Fibroblast of gingiva (primary cell): ENCODE measurements around the gene FAM83D.
A peak's percentile ranks its signal among the peaks of the same experiment; 100 is the strongest.

Experiments used
- DNase-seq: peaks from one replicate; pipeline ENCODE4 v3.0.0-alpha.2; 2011; ENCODE audit warnings: low read depth

Gene FAM83D

GRCh38 chr20:38926142-38926933, at the start of gene FAM83D:
FAM83D (plus strand) TSS chr20:38926417; CDS start chr20:38926443, 26 bp downstream.
- peak; percentile 98 for DNase-seq

- no peak for DNase-seq
These were observed 48.7 kb upstream of the FAM83D start for GRCh38 chr20:38877483-38877882.

GRCh38 chr20:38878866-38879265, 47.4 kb upstream of the FAM83D start:
- DNase-seq, result no peak

GRCh38 chr20:38880952-38881735, 45.1 kb upstream of the FAM83D start:
- DNase-seq, result no peak

- DNase-seq, result no peak
These were observed 44.3 kb upstream of the FAM83D start for GRCh38 chr20:38881806-38882440.

- no peak for DNase-seq
These were observed 43.6 kb upstream of the FAM83D start for GRCh38 chr20:38882600-38882999.

- no peak for DNase-seq
These were observed 42.9 kb upstream of the FAM83D start for GRCh38 chr20:38883081-38883980.

- DNase-seq, result no peak
These were observed 42.1 kb upstream of the FAM83D start for GRCh38 chr20:38883981-38884733.

- no peak for DNase-seq
These were observed 40.9 kb upstream of the FAM83D start for GRCh38 chr20:38885357-38885756.

- DNase-seq, result no peak
These were observed 38.0 kb upstream of the FAM83D start for GRCh38 chr20:38888059-38888831.

GRCh38 chr20:38889050-38889449, 37.2 kb upstream of the FAM83D start:
- no peak for DNase-seq

GRCh38 chr20:38889792-38890496, 36.3 kb upstream of the FAM83D start:
- no peak for DNase-seq

- DNase-seq, result no peak
These were observed 35.8 kb upstream of the FAM83D start for GRCh38 chr20:38890497-38890818.

GRCh38 chr20:38892091-38892981, 33.9 kb upstream of the FAM83D start:
- DNase-seq, result no peak

- DNase-seq, result no peak
These were observed 33.1 kb upstream of the FAM83D start for GRCh38 chr20:38893056-38893564.

- DNase-seq, result peak; percentile 18
These were observed 32.6 kb upstream of the FAM83D start for GRCh38 chr20:38893565-38894090.

- DNase-seq, result no peak
These were observed 31.9 kb upstream of the FAM83D start for GRCh38 chr20:38894091-38894847.
